ENCODE measurements around the gene IL20.

IL20 gene

DNA sequence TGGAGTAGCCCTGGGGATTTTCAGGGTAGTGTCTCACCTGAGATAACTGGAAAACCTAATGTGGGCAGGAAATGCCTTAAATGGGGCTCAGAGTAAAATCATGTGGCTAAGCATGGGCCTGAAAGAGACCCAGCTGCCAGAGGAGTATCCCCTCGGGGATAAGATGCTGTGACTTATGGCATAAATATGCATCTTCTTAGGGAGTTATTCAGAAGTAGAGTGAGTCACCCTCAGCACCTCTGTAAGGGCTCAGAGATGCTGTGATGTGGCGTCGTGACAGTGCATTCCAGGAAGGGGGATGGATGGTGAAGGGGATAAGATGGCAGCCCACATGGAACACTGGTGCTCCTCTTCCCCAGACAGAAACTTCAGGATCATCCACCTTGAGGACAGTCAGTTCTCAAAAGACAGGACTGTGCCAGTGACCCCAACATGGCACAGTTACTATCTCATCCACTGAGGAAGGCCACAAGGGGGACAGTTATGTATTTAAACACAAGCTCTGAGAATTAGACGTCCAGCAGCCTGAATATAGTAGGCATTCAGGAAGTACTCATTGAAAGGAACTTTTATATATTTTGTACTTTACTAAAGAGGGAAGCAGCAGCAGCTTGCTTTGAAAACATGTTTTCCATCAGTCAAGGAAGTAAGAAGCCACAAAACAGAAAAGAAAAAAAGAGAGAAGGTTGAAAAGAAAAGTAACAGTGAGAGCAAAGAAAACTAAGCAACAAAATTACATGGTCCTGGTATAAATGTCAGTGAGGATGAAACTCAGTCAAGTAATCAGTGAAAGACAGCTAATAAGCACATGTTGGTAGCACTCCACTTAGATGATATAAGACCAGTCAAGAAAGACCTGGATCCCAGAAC lies 40.1 kb downstream of the IL20 start:
- no peak for DNase-seq

DNA sequence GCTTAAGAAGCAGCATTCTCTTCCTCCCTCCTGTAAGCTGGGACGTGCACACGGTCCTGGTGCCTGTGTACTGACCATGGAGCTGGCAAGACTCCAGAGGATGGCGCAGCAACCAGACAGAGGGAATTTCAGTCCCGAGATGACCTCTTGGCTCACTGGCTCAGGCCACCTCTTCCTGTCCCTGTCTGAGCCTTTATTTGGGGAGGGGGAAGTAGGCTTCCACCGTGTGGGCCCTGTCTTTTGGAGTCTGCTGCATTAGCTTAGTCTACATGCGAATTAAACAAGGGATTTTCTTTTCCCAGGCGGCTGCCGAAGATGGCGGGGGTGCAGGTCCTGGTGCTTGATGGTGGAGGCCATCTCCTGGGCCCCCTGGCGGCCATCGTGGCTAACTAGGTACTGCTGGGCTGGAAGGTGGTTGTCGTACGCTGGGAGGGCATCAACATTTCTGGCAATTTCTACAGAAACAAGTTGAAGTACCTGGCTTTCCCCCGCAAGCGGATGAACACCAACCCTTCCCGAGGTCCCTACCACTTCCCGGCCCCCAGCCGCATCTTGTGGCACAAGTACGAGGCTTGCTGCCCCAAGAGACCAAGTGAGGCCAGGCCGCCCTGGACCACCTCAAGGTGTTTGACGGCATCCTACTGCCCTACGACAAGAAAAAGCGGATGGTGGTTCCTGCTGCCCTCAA lies 42.0 kb downstream of the IL20 start:
- peak in 1 of 3 experiments; percentile 29 for DNase-seq

DNA sequence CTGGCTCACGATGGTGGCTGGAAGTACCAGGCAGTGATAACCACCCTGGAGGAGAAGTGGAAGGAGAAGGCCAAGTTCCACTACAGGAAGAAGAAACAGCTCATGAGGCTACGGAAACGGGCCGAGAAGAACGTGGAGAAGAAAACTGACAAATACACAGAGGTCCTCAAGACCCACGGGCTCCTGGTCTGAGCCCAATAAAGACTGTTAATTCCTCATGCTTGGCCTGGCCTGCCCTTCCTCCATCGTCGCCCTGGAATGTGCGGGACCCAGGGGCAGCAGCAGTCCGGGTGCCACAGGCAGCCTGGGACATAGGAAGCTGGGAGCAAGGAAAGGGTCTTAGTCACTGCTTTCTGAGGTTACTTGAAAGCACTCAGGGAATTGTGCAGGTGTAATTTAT lies 42.6 kb downstream of the IL20 start:
- DNase-seq, result no peak

DNA sequence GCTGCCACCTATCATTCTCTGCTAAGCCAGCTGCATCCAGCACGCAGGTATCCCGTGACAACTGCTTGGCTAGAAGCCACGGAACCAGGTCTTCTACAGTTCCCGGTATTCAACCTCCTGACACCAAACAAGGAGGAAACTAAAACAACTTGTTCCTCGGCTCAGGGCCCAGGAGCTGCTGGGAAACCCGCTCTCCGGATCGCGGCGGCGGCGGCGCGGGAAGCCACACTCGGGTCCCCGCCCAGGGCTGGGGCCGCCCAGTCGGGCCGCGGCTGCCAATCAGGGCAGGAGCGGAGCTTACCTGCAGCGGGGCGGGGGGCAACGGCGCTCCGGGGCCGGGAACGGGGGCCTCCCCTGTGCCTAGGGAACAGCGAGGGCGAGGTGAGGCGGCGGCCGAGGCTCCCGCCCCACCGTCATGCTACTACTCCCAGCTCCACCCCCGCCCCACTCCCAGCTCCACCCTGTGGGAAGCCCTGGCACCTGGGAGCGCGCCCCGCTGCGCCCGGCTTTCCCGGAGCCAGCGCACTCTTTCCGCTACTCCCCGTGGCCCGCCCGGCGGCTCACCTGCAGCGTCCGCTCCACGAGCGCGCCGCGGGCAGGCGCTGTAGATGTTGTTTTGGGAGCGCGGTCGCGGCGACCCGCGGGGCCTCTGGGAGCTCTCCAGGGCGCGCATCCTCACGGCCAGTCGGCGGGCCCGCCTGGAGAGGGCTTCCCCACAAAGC lies 43.9 kb downstream of the IL20 start:
- DNase-seq, result peak; percentile 85 to 88 (median 87)

DNA sequence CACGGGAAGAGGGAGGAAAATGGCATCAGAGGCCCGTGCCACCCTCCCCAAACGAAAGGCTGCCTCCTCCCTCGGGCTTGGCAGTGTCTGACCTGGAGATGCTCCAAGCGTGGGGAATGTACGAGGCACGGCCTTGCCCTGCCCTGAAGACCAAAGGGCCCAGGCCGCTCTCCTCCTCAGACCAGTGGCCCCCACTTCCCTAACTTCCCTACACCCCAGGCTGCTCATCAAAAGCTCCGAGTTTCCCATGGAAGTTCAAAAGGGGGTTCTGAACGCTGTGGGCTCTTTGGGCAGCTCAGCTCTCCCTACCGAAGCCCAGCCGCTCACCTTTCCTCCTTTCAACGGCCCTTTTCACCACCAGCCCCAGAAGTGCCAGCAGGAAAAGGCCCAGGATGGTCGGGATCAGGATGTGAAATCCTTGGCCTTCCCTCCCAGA lies 44.5 kb downstream of the IL20 start:
- no peak for DNase-seq

DNA sequence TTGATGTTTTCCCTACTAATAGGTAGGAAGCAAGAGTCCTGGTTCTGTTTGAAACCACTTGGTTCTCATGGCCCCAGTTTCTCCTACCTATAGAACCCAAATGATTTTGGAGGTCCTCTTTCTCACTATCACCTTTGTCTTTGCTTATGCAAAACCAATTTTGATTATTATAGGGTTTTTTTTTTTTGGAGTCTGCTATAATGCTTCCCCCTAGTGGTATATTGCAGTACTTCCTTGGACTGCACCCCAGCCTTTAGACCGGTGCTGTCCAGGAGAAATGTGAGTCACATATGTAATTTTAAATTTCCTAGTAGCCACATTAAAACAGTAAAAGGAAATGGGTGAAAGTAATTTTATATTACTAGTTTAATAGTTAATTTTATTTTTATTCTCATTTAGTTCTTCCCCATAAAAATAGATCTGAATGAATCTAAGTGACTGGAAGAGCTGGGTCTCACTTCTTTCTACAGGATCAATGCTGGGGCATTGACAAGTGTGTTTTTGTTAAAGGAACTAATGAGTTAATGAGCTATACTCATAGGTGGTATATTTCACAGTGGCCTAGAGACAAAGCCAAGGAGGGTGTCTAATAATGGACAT lies 45.7 kb downstream of the IL20 start:
- DNase-seq, result peak; percentile 14 to 71 (median 70)

DNA sequence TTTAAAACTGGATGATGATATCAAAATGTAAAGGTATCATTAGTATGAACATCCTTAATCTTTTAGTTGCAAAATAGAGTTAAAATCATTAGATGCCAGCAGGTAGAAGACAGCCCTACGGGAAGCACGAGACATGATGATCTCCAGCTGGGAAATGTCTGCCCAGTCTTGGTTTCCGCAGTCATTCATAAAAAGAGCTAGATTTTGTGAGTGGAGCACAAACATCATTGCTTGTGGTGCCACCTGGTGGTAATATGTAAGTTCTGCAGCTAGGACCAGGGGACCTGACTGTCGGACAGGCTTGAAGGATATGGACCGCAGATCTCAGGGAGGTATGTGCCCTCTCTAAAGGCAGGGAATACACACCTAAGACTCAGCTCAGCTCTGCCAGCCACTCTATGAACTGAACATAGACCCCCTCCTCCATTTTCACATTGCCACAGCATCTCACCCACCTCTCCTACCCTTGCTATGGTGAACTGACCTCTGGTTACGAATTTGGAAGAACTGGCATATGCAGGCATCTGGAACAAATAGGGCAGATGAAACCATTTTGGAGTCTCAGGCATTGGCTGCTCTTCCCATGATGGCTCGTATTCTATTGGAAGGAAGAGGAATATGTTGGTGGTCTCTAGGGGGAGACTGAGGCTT lies 47.1 kb downstream of the IL20 start:
- peak; percentile 77 to 98 (median 93) for DNase-seq

DNA sequence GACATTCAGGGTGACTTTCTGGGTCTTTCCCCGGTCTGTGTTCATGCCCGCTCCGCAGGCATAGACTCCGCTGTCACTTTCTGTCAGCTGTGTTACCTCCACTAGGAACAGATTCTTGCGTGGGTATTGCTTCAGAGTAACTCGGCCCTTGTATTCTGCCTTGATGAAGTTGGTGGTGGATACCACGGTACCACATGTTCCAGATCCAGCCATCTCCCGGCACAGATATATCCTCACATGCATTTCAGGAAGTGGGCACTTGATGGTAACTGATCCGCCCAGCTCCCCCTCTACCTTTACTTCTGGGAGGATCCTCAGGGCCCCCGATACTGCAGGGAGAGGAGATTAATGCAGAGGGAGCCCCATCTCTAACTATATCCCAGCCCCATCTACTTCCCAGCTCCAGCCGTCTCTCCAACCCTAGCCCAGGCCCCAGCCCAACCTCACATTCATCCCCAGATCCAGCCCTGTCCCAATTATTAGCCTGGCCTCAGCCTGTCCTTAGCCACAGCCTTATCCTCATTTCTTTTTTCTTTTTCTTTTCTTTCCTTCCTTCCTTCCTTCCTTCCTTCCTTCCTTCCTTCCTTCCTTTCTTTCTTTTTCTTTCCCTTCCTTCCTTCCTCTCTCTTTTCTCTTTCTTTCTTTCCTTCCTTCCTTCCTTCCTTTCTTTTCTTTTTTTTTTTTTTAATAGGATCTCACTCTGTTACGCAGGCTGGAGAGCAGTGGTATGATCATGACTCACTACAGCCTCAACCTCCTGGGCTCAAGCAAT lies 48.5 kb downstream of the IL20 start:
- no peak for DNase-seq

DNA sequence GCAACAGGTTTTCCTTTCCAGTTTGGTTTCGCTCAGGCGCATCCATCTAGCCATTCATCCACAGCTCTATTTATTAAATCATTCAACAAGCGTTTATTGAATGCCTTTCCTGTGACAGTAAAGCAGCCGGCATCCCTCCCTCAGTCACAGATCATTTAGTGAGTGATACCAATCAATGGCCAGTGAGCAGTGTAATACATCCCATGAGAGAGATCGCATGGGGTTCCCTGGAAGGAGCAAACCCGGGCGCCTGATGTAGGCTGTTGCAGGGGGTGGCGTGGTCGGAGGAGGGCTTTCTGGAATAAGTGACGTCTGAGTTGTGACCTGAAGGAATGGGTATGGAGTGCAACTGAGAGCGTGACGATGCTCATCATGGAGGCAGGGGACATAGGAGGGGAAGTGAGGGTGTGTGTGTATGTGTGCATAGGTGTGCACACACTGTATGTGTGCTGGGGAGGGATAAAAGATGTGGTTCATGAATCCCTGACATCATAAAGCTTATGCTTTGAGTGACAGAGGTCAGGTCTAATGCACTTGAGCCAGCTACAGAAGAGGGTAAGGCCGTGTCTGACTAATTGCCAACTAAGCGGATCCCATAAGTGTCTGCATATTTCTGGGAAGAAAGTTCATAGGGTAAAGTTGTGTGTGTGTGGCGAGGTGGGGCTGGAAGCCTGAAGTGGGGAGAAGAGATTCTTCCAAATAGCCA lies 49.8 kb downstream of the IL20 start:
- DNase-seq, result peak in 1 of 3 experiments; percentile 18

DNA sequence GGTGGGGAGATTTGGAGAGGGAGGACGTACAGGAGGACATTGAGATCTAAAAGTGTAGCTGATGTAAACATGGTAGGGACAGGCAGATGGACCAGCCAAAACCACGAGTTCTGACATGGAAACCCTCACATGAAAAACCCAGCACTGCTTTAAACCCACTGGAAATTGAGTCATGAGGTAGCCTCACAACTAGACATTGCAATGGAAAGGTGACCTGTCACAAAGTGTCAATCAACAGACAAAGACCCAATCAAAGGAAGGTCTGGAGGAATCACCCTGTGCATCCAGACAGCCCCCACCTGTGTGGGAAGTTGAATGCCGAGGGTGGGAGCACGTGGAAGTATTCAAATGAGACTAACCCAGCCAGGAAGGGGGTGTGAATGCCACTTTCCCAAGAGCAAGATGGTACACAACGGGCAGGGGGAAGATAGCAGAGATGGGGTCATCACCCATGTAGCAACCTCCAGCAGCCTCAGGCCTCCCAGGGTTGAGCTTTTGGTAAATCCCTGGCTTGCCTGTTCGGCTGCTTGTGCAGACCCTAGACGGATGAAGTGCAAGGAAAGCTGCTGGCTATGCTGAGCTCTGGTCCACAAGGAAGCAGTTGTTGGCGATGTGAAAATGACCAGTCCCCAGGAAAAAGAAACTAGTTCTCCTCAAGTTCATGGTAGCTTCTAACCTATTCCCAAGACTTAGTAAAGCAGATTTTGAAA lies 50.7 kb downstream of the IL20 start:
- no peak for DNase-seq

DNA sequence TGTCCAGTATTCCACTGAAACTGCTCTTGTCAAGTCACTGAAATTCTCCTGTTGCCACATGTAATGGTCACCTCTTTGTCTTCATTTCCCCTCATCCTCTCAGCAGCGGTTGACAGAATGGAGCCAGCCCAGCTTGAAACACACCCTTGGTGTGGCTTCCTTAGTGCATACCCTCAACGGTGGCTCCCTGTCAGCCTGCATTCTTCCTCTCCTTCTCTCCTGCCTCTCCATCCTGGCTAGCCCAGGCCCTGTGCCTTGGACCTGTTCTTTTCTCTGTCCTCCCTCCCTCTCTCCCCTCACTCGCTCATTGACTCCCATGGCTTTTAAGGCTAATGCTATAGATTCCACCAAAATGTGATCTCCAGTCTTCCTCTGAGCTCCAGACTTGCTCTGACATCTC lies 52.7 kb downstream of the IL20 start:
- DNase-seq, result no peak
